Spinal cord (tissue), 10 donors: ENCODE measurements around the gene POLE3. TPM values are rescaled to one million over a fixed set of nuclear protein-coding genes. Genes with fewer than 3 reads are reported as not detected.
"Not testable (repeated sequence)": the region's sequence is repeated elsewhere in the genome, so short reads cannot be mapped to it uniquely, and the experiment has no call there.

ENCODE experiments used
- DNase-seq, 6 donors: peaks; one replicate each; pipeline versions ENCODE4 v3.0.0 to v3.0.0-alpha.2; 2013 to 2015; ENCODE audit warnings: low spot score in 6 of 6, low read depth in 4 of 6
- H3K27ac ChIP-seq: one replicate; pipeline ENCODE4 v1.5.1; 2013; ENCODE audit warnings: low read depth, low read length, control low read depth
- H3K27me3 ChIP-seq: one replicate; pipeline ENCODE4 v1.6.1; 2013; ENCODE audit warnings: low read length; ENCODE audit not compliant: control insufficient read depth, insufficient read depth
- H3K36me3 ChIP-seq: one replicate; pipeline ENCODE4 v1.6.1; 2013; ENCODE audit warnings: low read length; ENCODE audit not compliant: control insufficient read depth, insufficient read depth
- H3K4me1 ChIP-seq: one replicate; pipeline ENCODE4 v1.6.1; 2013; ENCODE audit warnings: low read length; ENCODE audit not compliant: control insufficient read depth, insufficient read depth
- H3K4me3 ChIP-seq: one replicate; pipeline ENCODE4 v1.5.1; 2013; ENCODE audit warnings: low read depth, low read length, control low read depth
- H3K9me3 ChIP-seq: one replicate; pipeline ENCODE4 v1.6.1; 2013; ENCODE audit warnings: low read length; ENCODE audit not compliant: control insufficient read depth, insufficient read depth
- WGBS: methylation state at CpG from one replicate; pipeline ENCODE4 v1.1.5; 2013; ENCODE audit warnings: missing lambda C conversion rate; ENCODE audit not compliant: insufficient coverage; 5-methylcytosine and 5-hydroxymethylcytosine counted together
- polyA plus RNA-seq, 2 donors: library from polyadenylated mRNA; unstranded; fragments of 120-200 nt; gene quantifications; one replicate each; pipeline ENCODE4 v1.2.1, GENCODE V29; 2013; ENCODE audit not compliant: insufficient read length in 2 of 2
- total RNA-seq, 2 donors: library from RNA; depleted of rRNA in 1 of 2; stranded (reverse); fragments of 120-200 nt in 1 of 2; fragments of >200 nt in 1 of 2; gene quantifications; one replicate each; pipeline versions ENCODE4 v1.2.3 to v1.2.4, GENCODE V29; 2013 to 2014
- donor health status: healthy.

Gene POLE3
- total and polyA plus RNA-seq, 4 donors, result 33.1 to 54.8 (median 48.2) TPM

DNA sequence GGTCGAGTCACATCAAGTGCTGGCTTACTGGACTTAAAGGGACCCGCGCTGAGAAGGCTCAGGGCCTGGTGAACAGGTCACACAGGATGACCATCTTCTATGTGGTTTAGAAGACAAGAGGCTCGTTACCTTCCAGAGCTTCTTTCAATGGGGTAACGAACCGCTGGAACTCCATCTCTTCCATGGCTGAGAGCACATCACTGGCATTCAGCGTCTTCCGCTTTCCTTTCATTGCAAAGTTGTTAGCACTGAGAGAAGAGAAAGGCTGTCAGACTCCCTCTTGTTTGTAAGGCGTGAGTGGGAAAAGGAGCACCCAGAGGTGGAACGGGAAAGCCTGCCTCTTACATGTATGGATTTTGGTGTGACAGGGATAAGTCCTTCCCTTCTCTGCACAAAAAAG, 994 bp downstream of the POLE3 start:
- H3K4me1 ChIP-seq, result peaks cover 23% of the 10 kb centered on the region
- WGBS, result 48% methylated on average over 10 of the region's 10 CpGs
- no peak overlapping the region for H3K27ac ChIP-seq
- no peaks in the 10 kb centered on the region for H3K27me3 ChIP-seq
- H3K36me3 ChIP-seq, result peaks cover 14% of the 10 kb centered on the region
- DNase-seq, result no peak
- peak overlapping the region; percentile 95 for H3K4me3 ChIP-seq
- no peaks in the 10 kb centered on the region for H3K9me3 ChIP-seq

DNA sequence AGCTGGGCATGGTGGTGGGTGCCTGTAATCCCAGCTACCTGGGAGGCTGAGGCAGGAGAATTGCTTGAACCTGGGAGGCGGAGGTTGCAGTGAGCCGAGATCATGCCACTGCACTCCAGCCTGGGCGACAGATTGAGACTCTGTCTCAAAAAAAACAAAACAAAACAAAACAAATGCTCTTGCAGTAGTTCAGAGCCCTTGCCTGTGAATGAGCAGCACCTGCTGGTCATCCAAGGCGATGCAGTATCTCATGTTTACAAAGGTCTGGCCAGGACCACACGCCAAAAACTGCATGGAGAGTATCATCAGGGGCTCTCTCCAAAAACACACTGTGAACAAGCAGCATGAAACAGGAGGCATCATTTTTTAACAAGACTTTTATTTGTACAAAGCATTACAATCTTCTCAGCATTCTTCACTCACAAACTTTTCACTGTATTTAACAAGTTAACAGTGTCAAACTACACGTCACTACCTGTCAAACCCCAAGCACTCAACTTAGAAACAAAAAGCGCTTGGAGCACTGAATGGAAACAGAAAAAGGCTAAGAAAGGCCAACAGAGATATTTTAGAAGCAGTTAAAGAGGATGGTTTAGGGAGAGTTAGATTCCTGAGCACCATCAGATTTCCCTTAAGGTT, 3.5 kb downstream of the POLE3 start:
- peaks cover 25% of the 10 kb centered on the region for H3K4me1 ChIP-seq
- not testable (repeated sequence) for H3K27ac ChIP-seq, H3K27me3 ChIP-seq, H3K9me3 ChIP-seq, H3K4me3 ChIP-seq
- WGBS, result 18% methylated on average over 5 of the region's 7 CpGs
- H3K36me3 ChIP-seq, result peaks cover 14% of the 10 kb centered on the region
- peak in 4 of 6 donors; percentile 27 to 84 (median 65) for DNase-seq

DNA sequence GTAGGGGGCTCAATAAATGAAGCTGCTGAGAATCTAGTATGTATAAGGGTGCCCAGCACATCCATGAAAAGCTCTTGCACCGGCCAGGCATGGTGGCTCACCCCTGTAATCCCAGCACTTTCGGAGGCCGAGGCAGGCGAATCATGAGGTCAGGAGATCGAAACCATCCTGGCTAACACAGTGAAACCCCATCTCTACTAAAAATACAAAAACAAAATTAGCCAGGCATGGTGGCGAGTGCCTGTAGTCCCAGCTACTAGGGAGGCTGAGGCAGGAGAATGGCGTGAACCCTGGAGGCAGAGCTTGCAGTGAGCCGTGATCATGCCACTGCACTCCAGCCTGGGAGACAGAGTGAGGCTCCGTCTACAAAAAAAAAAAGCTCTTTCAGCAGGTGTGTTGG, 4.1 kb downstream of the POLE3 start:
- not testable (repeated sequence) for H3K27me3 ChIP-seq, DNase-seq, H3K9me3 ChIP-seq, H3K27ac ChIP-seq, H3K4me3 ChIP-seq
- Histone ChIP-seq H3K4me1 (peaks cover 22% of the 10 kb centered on the region), H3K36me3 (peaks cover 14% of the 10 kb centered on the region)
- WGBS, result 94% methylated on average over 4 of the region's 9 CpGs

DNA sequence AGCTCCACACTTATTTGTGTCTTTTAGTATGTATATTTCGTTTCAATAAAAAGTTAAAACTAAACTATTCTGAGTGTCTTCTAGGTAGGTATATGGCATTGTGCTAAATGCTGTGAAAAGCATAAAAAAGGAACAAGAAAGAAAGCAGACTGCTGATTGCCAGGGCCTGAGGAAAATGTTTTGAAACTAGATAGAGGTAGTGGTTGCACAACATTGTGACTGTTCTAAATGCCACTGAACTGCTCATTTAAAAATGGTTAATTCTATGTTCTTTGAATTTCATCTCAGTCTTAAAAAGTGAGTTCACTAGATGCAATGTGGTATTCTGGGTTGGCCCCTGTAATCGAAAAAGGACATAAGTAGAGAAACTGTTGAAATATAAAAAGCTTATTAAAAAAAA, 6.8 kb downstream of the POLE3 start:
- Histone ChIP-seq H3K27ac (no peak overlapping the region), H3K27me3 (no peaks in the 10 kb centered on the region)
- WGBS, result 100% methylated on average over 1 of the region's 2 CpGs

DNA sequence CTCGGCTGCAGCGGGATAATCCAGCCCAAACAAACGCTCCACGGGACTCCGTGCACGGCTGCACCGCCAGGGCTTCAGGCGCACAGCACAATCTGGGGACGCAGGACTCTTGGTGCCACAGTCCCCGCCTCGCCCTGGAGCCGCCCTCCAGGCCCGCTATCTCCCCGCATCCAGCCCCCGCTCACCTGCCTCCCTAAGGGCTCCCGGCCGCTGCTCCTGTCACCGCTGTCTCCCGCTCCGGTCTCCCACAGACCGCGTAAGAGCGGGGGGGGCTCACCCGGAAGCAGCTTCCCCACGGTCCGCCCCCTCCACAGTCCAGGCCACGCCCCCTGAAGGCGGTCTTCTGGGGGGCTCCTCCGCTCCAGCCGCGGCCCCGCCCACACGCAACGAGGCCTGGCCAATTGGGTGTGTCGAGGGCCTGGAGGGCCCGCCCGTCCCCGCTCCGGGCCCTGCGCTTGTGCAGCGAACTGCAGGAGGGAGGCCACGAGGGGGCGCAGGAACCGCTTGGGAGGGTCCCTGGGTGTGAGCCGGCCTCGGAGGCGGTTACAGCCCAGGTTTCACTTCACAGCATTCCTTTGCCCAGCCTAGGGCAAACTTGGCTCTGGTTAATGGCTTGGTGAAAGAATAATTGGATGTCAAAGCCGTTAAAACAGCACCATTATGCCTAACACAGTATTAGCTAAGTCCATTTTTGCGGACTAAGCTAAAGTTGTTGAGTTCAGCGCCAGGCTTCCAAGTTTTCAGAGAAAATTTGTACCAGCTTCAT, 9.3 kb downstream of the POLE3 start, which contains the start of gene ALAD:
Gene ALAD (minus strand): TSS at position 258 of the 766 bp plus-strand sequence. CDS start 7,725 bp downstream, outside the sequence.
- Histone ChIP-seq H3K27me3 (no peaks in the 10 kb centered on the region), H3K27ac (peak within 1 kb of the TSS; percentile 71), H3K4me3 (peak within 1 kb of the TSS; percentile 96), H3K36me3 (peaks cover 10% of the 10 kb centered on the region), H3K4me1 (peaks cover 18% of the 10 kb centered on the region), H3K9me3 (no peaks in the 10 kb centered on the region)
- under 1% methylated on average over 47 of the region's 50 CpGs for WGBS
- DNase-seq, result peak; percentile 92 to 100 (median 98)

More for the DNA sequence above, 6.8 kb downstream of the POLE3 start:
- no peak for DNase-seq
- Histone ChIP-seq H3K36me3 (peaks cover 7% of the 10 kb centered on the region), H3K9me3 (no peaks in the 10 kb centered on the region), H3K4me1 (peaks cover 18% of the 10 kb centered on the region), H3K4me3 (no peak overlapping the region)

DNA sequence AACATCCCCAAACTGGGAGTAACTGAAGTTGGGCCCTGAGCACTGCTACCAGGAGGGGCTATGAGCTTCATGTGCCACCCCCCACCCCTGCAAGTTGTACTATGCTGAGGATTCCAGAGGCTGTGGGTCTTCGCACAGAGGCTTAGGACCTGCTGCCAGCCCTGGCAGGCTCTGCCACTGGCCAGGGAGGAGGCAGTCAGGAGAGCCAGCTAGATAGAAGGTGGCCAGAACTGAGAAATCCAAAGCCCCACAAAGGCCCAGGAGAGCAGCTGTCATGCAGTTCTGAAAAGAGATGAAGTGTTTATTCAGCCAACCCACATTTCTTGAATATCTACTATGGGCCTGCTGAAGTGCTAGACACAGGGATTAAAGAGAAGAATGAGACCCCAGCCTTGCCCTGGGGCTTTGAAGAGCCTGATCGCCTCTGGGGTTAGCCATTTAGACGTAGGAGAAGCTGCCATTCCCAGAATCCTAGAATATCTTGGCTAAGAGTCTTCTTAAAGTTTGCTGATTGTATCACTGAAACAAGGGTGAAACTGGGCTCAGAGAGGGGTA, 10.8 kb downstream of the POLE3 start:
- H3K27ac ChIP-seq, result no peak overlapping the region
- H3K36me3 ChIP-seq, result peaks cover 16% of the 10 kb centered on the region
- no peak overlapping the region for H3K4me3 ChIP-seq
- DNase-seq, result no peak
- no peaks in the 10 kb centered on the region for H3K27me3 ChIP-seq
- H3K9me3 ChIP-seq, result no peaks in the 10 kb centered on the region
- 90% methylated on average over 2 of the region's 3 CpGs for WGBS
- peaks cover 18% of the 10 kb centered on the region for H3K4me1 ChIP-seq

DNA sequence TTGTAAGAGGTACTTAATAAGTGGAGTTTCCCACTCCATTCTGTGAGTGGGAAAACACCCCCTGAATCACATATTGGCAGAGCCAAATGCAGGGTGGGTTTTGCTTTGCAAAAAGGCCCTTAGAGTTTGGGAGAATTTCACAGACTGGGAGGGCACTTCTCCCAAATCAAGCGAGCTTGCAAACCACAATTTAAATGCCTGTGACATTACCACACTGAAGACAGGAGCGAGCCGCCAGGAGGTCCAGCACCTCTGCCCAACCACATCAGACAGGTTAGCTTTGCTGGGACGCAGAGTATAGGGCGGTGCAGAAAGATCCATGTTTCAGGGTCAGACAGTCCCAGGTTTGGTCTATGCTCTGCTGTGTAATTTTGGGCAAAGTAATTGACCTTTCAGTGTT, 11.7 kb downstream of the POLE3 start:
- H3K36me3 ChIP-seq, result peaks cover 21% of the 10 kb centered on the region
- no peak overlapping the region for H3K27ac ChIP-seq
- DNase-seq, result no peak
- H3K27me3 ChIP-seq, result no peaks in the 10 kb centered on the region
- 96% methylated on average over 3 of the region's 5 CpGs for WGBS
- H3K4me1 ChIP-seq, result peaks cover 18% of the 10 kb centered on the region
- no peaks in the 10 kb centered on the region for H3K9me3 ChIP-seq
- H3K4me3 ChIP-seq, result no peak overlapping the region

DNA sequence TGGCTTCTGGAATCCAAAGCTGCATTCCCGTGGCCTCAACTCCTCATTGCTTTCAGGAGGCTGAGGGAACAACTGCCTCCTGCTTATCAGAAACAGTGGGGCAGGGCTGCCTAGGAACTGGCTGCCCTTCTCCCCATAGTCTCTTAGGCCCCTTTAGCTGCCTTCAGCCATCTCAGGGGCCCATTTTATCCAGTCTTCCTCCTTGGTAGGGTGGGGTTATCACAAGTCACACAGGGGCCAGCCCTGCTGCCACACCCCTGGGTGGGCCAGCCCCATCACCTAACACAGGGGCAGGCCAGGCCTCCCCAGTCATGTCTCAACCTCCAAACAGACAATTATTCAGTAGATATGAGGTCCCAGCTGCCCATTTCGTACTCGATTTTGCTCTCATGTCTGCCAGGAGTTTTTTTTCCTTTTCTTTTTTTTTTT, 13.3 kb downstream of the POLE3 start:
- Histone ChIP-seq H3K4me1 (peaks cover 18% of the 10 kb centered on the region), H3K27ac (no peak overlapping the region), H3K4me3 (no peak overlapping the region), H3K36me3 (peaks cover 32% of the 10 kb centered on the region), H3K27me3 (no peaks in the 10 kb centered on the region), H3K9me3 (no peaks in the 10 kb centered on the region)
- no peak for DNase-seq
- WGBS, result 85% methylated on average over 1 of the region's 3 CpGs

DNA sequence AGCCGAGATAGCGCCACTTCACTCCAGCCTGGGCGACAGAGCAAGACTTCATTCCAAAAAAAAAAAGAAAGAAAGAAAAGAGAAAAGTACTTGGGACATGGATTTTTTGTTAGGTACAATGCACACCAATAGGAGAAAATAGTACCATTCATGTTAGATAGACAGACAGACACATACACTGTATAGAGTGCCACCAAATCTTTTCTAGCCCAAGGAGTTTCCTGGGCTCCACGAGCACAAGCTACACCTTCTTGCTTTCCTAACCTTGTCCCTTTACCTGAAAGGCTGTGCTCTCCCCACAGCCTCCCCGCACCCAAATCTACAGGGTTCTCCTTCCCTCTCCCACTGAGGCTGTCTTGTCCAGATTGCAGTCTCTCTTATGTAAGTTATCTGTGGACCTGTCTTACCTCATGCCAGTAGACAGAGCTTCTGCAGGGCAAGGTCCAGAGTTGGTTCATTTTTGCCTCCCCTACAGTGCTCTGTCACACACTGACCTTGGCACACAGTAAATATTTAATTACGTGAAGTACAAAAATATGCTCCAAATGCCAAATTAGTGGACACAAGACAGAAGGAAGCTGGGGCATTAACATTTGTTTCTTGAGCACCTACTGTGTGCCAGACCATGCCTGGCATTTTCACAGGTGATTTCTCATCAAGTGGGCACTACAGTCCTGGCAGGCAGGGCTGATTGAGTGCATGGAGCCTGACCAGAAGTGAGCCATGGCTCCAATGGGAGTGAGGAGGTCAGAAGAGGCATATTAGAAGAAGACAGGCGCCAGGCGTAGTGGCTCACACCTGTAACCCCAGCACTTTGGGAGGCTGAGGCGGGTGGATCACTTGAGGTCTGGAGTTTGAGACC, 15.2 kb downstream of the POLE3 start:
- no peak overlapping the region for H3K4me3 ChIP-seq
- no peaks in the 10 kb centered on the region for H3K27me3 ChIP-seq
- WGBS, result 94% methylated on average over 5 of the region's 9 CpGs
- peaks cover 8% of the 10 kb centered on the region for H3K4me1 ChIP-seq
- no peaks in the 10 kb centered on the region for H3K9me3 ChIP-seq
- no peak for DNase-seq
- H3K36me3 ChIP-seq, result peaks cover 52% of the 10 kb centered on the region
- H3K27ac ChIP-seq, result no peak overlapping the region
